Activated naive CD4-positive, alpha-beta T cell treated with anti-CD3 and anti-CD28 coated beads, Interleukin-2, amount 50 U/mL, for 16 hours (primary cell): ENCODE data around the gene PTPRH.
A peak's percentile ranks its signal among the peaks of the same experiment; 100 is the strongest.
"Not testable (repeated sequence)": the region's sequence is repeated elsewhere in the genome, so short reads cannot be mapped to it uniquely, and the experiment has no call there.

Experiments
- DNase-seq: peaks from one replicate; pipeline ENCODE4 v3.0.0-alpha.2; 2020

The PTPRH gene

DNA sequence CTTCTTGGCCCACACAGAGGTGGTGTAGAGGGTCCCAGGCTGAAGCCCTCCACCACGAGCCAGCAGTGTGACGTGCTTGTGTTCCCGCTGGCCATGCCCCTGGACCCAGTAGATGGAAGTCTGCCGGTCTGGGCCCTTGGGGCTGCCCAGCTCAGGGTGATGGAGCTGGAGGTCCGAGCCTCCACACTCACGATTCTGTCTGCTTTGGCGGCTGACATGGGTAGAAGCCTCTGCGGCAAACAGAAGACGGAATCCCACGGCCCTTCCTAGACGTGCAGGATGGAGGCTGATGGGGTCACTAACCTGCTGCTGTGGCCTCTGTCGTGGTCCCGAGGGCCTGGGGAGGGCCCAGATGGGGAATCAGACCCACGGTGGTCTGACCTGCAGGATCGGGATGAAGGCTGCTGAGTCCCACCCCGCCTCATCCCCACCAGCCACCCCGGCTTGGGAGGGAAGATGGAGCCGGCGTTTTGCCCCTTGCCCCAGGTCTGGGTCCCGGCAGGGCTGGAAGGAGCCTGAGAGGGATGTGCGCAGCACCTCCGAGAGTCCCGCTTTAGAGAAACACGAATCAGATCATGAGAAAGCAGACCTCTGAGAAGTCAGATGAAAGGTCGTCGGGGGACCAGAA is 14.9 kb upstream of the PTPRH start:
- DNase-seq = no peak

DNA sequence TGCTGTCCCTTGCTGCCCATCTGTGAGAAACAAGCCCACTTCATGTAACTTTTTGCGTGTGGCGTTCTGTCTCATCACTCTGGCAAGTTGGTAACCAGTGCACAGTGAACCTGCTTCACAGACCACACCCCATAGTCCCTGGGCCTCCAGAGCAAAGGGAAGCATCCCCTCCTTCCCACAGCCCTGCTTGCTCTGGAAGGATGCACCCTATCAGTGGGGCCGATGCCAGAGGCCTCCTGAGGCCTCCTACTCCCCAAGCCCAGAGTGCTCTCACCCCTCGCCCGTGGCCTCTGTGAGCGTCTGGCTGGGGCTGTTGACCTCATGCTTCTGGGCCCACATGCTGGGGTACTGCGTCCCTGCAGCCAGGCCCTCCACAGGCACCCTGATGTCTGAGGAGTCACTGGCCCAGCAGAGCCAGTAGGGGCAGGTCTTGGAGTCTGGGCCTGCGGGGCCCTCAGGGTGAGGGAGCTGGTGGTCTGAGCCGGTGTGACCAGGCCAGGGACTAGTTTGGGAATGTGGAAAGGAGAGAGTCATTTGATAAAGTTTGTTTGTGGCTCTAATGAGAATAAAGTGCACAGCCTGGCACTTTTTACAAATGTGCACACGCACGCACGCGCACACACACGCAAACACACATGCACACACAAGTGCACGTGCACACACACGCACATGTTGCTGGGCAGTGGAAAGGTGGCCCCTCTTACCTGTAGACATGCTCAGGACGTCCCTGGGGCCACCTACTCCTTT is 14.2 kb upstream of the PTPRH start:
- DNase-seq = no peak

DNA sequence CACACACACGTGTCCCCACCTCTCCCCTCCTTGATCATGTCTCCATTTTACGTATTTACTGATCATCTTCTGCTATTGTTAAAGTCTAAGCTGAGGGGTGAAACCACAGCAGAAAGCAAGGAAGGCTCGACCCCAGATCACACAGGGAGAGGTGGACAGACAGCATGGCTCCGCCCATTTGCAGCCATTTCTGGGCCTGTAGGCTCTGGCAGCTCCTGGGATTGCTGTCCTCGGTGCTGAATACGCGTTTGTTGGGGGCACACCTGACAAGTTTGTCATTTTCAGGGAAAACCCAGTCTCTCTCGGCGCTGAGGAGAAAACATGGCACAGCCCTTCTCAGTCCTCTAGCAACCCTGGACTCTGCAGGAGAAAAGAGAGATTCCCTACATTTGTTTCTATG is 11.2 kb upstream of the PTPRH start:
- DNase-seq = no peak

DNA sequence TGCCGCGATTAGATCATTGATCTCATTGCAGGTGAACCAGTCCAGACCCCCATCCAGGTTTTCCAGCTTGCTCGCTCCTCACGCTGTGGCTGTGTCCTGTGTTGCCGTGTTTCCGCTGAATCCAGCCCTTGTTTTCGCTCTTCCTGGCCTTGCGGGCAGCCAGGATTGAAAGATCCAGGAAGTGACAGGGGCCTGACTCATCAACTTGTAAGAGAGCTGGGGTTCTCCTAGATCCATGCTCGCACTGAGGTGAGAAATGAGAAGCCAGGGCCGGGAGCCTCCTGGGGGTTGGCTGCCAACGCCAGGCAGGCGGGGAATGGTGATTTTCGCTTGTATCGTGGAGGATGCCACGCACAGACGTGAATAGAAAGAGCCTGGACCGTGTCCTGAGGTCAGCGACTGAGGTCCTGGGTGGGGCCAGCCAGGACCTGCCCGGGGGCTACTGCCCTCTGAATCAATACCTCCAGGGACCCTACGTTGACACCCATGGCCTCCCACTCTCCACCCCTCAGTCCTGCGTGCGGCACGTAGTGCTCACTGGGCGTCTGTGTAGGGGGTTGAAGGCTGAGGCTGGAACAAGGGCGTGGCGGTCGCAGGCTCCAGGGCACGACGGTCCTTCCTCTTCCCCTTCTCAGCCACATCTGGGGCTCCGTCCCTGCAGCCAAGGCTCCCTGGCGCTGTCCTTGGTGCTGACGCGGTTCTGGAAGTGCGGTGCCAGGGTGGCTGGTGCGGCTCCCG is 7.3 kb upstream of the PTPRH start:
- peak; percentile 53 for DNase-seq

DNA sequence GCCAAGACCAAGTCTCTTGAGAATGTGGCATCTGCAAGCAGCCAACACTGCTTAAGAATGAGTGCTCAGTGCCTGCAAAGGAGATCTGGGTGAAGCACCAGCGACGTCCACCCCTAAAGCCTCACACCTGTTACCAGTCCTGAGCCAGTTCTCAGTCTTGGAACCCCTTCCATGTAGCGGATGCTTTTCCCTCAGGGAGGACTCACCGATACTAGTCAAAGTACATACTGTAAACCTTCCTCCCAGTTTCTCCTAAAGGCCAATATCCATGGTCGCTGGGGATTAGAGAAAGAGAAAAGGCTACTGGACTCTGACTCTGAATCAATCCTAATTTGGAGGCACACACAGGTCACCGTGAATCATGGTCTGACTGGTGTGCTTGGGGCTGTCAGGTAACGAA is 4.2 kb upstream of the PTPRH start:
- DNase-seq = no peak

DNA sequence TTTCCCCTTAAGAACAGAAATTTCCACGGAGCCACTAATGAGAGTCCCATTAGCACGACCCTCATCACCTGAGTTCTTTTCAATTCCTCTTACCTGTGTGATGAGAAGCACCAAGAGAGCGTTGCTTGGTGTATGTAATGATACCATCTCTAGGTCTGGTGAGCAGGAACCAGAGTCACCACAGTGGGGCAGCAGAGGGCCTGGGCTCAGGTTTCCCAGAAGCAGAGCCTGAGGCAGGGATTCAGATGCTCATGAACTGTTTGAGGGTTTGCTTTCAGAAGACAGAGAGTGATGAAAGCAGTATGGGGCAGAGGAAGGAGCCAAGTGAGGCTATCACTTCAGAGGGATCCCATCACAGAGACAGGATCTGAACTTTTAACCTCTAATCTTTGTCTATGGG is 3.1 kb upstream of the PTPRH start:
- peak; percentile 47 for DNase-seq

DNA sequence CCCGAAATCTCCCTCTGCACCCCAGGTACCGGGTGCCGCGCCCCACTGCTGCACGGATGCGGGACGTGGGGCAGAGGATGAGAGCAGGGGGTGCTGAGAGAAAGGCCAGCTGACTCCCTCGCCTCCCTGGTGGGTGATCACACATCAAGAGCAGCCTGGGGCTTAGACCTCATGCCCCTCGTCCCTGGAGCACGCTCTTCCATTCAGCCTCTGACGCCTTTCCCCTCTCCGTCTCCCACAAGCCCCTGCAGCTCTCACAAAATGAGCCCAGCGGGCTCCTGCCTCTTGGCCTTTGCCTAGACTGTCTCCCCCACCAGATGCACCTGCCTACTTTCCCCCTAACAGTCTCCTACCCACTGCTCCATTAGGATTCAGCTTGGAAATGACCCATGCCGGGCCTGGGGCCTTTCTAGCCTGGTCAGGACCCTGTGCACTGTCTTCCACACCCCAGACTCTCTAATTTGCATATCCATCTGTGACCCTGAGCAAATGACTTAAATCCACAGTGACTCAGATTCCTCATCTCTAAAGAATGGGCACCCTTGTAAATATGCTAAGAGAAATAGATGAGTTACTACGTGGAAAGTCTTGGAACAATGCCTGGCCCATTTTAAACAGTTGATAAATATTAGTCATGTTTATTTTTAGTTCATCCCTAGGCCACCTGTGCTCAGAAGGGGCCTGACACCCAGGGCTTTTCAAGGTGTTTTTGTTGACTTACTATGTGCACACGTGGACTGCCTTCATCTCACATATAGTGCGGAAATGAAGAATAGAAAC is 582 bp upstream of the PTPRH start:
- no peak for DNase-seq

DNA sequence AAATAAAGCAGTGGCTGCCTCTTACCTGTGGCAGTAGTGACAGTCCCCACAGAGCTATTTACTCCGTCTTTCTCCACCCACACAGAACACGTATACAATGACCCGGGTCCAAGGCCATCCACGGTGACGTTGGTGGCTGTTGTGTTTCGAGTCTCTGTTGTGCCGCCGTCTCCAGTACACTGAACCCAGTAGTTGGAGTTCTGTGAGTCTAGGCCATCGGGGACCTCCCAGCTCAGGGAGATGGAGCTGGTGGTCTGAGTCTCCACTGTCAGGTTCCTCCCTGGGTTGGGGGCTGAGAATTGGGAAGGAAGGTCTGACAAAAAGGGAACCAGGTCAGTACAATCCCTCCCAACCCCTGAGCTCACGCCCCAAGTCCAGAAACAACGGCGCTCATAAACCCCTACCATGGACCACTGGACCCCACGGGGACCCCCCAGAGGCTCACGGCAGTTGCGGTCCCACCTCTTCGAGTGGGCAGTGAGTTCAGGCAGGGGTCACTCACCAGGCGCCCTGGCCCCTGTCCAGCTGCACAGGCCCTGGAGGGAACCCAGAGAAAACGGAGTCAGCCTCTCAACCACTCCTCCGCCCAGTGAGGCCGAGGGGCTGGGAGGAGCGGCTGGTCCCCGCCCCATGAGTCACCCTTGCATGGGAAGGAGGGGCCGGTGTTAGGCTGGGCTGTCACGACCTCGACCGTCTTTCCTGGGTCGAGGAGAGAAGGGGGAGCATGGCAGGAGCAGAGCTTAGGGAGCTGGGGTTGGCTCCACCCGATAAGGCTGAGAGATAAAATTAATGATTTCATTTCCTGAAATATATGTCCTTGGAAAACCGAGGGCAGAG is 2.4 kb downstream of the PTPRH start:
- DNase-seq = peak; percentile 48

DNA sequence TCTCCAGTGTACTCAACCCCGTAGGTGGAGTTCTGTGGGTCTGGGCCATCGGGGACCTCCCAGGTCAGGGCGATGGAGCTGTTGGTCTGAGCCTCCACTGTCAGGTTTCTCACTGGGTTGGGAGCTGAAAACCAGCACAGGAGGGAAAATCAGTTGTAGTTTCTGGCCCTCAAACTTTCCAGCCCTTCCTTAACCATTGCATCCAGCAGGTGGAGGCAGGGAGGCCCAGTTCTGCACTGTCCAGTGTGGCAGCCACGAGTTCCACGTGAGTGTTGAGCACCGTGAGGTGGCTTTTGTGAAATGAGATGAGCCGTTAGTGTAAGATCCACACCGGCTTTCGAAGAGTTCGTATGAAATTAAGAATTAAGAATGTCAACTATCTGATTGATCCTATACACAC is 7.1 kb downstream of the PTPRH start:
- not testable (repeated sequence) for DNase-seq

DNA sequence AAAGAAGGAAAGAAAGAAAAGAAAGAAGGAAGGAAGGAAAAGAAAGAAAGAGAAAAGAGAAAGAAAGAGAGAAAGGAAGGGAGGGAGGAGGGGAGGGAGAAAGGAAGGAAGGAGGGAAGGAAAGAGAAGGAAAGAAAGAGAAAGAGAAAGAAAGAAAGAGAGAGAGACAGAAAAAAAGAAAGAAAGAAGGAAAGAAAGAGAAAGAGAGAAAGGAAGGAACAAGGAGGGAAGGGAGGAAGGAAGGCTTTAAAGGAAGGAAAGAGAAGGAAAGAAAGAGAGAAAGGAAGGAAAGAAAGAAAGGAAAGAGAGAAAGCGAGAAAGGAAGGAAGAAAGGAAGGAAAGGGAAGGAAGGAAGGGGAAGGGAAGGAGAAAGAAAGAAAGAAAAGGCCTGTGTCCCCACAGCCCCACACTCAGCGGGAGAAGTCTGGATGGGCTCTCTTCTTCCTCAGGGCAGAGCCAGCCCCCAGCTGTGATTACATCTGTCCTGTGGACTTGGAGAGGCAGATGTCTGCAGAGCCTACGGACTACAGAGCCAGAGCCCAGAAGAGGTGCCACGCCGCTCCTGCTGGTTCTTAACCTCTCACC is 9.6 kb downstream of the PTPRH start:
- DNase-seq = no peak

DNA sequence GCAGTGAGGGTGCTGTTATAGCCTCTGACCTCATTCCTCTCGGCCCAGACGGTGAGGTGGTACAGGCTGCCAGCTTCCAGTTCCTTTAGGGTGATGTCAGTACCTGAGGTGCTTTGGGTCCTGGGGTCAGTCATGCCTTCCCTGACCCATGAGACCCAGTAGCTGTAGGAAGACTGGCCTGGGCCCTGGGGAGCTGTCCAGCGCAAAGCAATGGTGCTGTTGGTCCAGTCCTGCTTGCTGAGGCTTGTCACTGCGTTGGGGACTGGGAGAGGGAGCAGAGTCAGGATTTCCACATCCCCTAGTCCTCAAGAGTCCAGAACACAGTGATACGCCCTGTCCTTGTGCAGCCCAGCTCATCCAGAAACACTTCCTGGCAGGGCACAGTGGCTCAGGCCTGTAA is 10.7 kb downstream of the PTPRH start:
- DNase-seq = no peak

DNA sequence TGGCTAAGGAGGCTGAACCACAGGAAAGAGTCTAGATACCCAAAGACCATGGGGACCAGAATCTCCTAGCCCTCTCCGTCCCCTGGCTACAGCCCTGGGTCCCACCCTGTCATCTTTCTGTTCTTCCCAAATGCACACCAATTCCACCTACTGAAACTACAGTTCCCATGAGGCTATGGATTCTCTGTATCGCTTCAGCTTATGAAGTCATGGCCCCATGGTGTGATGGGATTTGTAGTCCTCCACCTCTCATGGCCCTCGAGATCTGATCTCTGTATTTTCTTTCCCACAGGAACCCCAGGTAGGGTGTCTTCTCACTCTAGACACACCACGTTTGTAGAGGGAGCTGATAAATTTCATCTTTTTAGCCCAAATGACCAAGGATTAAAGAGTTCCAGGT is 11.8 kb downstream of the PTPRH start:
- DNase-seq = no peak

DNA sequence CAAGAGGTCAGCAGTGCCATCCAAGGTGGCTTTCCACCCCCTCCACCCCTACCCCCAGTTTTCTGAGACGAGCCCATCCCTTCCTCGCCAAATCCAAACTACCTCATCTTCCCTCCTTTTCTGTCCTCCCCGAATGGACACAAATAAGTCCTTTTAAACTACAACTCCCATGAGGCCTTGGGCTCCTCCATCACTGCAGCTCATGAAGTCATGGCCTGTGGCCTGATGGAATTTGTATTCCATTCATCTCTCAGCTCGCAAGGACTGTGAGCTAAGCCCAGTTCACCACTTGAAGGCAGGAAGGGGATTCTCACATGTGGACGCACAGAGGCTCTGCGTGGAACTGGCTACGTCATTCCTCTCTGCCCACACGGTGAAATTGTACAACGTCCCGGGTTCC is 12.5 kb downstream of the PTPRH start:
- DNase-seq = no peak

DNA sequence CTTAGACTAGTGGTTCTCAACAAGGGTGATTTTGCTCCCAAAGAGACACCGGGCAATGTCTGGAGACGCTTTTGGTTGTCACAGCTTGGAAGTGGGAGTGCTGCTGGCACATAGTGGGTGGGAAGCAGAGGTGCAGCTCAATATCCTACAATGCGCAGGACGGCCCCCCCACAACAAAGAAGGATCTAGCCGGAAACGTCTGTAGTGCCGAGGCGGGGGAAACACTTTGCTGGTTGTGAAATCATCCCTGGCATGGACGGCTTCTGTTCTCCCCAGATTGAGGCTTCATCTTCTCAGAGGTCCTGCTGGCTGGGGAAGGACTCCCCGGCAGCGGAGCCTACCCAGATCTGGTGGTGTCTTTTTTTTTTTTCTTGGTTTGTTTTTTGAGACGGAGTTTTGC is 15.8 kb downstream of the PTPRH start:
- DNase-seq = no peak

DNA sequence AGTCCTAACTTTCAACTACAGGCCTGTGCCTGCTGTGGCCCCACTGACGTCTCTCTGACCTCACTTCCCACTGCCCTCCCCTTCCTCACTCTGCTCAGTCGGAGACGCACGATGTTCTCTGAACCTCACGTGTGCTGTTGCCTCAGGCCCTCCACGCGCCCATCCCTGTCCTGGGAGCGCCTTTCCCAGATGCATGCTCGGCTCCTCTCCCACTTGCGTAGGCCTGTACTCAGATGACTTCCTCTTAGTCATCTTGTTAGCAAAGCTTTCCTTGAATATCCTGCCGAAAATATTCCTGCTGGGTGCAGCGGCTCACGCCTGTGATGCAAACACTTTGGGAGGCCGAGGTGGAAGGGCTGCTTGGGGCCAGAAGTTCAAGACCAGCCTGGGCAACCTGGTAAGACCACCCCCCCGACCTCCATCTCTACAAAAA is 19.9 kb downstream of the PTPRH start:
- DNase-seq = no peak

DNA sequence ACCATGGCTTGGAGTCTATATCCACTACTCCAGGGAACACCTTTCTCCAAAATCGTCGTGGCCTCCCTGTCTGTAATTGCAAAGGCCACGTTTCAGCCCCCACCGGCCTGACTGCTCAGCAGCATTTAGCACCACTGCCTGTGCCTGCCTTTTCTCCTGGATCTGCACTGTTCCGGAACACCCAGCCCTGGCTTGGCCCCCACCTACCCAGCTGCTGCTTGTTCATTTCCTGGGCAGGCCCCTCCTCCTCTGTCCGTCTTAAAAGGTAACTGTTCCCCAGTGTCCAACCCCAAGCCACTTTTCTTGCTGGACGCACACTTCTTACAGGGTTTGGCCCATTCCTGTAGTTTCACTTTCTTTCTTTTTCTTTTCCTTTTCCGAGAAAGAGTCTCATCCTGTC is 20.7 kb downstream of the PTPRH start:
- no peak for DNase-seq

DNA sequence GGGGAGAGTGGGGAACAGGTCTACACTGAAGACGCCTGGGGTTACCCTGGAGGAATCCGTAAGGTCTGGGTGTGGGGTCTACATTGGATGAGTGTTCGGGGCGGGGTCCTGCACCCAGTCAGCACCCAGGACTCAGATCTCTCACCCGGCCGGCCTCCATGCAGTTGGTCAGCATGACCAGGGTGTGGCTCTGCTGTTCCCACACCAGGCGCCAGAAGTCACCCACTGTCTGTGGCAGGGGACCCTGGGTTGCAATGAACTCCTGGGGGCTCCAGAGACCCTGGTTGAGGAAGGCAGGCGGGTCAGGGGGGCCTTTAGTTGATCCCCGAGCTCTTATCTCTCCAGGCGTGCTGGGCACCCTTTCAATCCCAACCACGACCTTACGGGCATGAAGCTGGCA is 23.2 kb downstream of the PTPRH start:
- no peak for DNase-seq

DNA sequence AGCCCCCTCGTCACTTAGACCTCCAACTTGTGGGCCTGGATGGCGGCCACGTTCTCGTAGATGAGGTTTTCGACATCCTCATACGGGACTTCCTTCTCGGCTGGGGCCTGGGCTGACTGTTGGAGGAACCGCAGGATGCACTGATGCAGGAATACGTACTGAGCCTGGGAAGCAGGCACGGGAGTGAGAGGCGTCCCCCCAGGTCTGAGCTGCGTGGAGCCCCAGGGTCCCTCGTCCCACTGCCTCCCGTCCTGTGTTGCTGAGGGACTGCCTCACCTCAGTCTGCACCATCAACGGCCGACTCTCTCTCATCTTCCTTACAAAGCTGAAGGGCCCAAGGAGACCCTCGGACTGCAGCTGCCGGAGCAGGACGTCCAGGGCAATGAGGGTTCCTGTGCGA is 27.6 kb downstream of the PTPRH start:
- no peak for DNase-seq

DNA sequence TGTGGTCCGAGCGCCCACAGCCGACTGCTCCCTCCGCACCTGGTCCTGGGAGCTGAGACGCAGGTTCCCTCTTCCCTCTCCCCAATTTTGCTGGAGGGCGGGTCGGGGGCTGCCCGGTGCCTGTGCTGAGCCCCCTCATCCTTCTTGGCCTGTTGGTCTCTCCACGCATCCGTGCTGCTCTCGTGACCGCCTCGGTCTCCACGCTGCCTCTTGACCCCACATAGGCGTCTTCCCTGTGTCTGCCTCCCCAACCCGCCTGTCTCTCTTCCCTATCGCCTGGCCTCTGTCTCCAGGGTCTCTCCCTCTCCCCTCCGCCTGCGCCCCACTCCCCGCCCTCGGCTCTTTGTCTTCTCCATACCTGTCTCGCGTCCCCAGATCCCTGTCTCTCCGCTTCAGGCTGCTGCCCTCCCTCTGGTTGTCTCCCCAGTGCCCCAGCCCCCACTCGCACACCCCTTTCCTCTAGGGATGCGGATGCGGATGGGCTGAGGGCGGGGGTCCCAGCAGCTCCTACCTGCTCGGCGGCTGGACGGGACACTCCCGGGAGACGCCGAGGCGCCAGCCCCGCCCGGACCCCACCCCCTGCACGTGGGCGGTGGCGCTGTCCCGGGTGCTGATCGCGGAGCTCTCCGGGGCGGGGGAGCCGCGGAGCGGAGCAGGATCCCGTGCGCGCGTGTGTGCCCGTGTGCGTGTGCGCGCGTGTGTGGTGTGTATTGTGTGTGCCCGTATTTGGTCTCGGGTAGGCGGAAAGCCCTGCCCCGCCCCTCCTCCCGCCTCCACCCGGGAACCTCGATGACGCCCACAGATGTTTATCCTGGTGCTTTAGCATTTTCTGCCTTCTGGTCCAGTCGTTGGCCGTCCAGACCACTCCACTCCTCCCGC is 29.5 kb downstream of the PTPRH start, which contains the start of gene SYT5:
SYT5 (minus strand) TSS at position 684 of the 879 bp plus-strand sequence. CDS start 1,248 bp downstream, outside the sequence.
- DNase-seq = peak; percentile 68

DNA sequence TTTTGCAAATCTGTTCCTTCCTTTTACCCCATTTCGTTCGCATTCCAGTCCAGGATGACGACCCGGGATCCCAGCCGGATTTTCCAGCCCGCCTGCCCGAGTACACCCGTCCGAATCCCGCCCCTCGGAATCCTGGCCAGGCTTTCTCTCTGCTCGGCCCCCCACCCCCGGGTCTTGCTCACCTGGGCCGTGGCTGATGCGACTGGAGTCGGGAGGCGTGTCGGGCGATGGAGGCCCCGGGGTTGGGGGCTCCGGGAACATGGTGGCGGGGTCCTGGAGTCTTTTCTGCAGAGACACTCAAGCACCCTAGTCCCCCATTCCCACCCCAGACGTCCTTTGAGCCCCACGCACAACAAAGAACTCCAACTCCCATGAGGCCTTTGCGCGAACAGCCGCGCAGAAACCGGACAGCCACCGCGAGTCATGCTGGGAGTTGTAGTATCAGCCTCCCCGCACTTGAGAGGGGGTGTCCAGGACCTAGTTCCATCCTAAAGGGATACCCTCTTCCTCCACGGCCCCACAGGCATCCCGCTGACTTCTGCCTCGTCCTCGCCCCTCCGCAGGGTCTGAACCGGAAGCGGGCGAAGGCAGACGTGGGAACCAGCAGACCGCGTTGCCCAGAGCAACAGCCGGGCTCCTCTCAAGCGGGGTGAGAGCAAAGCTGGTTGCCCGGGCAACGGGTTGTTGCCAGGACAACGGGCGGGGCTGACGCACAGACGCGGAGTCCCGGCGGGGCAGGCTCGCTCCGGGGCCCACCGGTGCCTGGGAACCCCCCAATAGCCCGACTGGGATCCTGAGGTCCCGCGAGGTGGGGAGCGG is 30.3 kb downstream of the PTPRH start:
- peak; percentile 88 for DNase-seq
